ENCODE results near the gene GDAP2.
"Not testable (repeated sequence)": the region's sequence is repeated elsewhere in the genome, so short reads cannot be mapped to it uniquely, and the experiment has no call there.

The GDAP2 gene

GRCh38 chr1:117899801-117900200 is 29.6 kb downstream of the GDAP2 start:
- DNase-seq, result no peak

DNA sequence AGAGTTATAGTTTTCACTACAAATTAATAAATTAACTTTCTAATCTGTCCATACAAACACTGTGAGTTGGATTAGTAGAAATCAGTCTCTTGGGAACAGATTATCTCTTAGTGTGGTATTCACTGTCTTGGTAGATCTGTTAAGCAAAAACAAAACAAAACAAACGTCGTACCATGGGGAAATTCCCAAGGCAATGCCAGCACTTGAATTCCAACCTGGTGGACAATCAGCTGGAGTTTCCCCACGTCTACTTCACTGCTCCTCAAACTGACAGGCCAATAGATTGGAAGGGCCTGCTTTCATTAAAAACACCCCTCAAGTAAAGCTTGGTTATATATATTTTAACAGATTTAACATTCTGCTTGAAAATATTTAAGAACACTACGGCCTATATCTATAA is 31.9 kb downstream of the GDAP2 start:
- no peak for DNase-seq

- DNase-seq, result peak; percentile 67
These were observed 33.8 kb downstream of the GDAP2 start for GRCh38 chr1:117895482-117896114.

- no peak for DNase-seq
These were observed 35.3 kb downstream of the GDAP2 start for GRCh38 chr1:117894078-117894477.

GRCh38 chr1:117892512-117892911 is 36.9 kb downstream of the GDAP2 start:
- DNase-seq, result no peak

DNA sequence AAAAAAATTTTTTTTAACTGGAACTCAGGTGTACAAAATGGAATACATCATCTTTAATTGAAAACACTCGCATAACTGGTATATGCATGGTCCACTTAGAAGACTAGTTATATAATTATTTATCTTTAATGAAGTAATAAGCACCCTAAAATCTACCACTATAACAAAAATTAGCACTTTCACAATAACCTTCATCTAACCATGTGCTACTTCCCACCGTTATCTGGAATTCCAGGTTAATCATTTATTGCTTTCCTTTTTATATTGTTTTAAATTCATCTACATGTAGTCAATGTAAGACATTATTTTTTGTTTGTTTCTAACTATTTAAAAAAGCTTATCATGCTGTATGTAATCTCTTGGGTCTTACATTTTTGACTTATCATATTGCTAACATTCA is 39.0 kb downstream of the GDAP2 start:
- no peak for DNase-seq

DNA sequence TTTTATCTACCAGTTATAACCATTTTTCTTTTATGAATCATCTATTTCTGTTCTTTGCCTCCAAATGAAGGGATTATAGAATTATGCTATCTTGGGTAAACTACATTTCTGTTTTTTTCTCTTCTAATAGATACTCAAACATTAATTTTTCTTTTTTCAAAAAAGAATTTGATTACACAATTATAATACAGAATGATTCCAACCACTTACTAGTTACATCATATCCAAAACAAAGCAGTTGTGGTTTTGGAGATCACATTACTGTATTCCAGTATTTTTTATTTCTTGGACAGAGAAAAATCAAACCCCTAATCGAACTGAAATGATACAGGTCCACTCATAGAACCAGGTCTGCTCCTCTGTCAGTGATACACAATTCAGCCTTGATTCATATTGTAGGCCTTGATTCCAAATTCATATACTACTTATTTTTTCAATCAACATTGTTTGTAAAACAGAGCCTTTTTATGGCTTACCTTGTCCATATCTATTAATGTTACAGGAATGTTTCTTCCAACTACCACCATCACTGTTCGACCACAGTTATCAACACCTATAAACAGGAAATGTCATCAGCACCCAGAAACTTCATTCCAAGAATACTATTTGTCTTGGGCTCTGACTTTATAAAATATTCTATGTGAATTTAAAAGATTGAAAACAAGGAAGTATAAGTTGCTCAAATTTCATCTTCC is 43.2 kb downstream of the GDAP2 start:
- DNase-seq, result no peak

DNA sequence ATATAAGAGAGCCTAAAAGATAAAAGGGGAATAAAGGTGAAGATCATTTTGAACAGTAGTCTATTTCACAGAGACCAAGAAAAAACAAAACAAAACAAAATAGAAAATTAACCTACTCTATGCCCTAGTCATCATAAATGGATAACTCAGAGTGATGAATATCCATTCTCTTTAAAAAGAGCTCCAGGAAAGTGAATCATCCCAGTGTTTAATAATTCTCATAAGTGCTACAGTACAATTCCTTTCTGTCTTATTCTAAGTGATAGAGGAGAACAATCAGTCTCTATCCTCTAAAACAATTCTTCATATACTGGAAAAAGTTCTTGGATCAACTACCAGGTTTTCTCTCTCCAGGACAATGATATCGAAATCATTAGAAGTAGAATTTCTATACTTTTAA is 45.8 kb downstream of the GDAP2 start:
- DNase-seq, result no peak

GRCh38 chr1:117879284-117879683 is 50.1 kb downstream of the GDAP2 start:
- DNase-seq, result no peak

DNA sequence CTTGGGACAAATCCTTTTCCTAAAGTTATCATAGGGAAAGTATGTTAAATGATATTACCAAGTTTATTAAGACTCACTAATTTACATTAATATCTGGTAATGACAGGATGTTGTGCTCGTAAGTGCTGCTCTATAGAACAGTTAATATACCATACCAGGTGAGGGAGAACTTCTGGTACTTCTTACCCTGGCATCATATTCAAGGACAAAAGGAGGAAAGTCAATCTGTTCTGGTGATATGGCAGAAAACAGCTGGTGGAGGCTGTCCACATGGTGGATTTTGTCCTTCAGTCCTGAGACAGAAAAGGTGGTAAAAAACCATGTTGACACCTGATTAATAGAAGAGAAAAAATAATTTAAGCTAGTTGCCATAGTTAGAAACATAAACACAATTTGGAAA is 51.6 kb downstream of the GDAP2 start:
- no peak for DNase-seq

- no peak for DNase-seq
These were observed 58.4 kb downstream of the GDAP2 start for GRCh38 chr1:117871013-117871412.

DNA sequence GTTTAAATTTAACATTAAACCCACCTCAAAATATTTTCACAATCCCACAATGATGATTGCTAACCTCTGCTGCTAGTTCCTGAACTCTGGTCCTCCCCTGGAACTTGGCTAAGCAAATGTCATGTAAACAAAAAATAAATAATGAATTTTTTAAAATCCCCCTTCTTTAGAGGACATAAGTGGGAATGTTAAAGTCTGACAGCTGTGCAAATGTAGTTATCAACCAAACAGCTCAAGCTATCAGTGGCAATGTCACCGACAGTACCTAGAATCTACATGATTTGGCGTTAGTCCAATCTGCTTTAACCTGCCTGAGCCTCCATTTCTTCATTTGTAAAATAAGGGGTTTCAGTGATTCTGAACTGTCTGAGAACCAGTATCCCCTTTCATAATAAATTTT is 67.7 kb downstream of the GDAP2 start:
- DNase-seq, result no peak

DNA sequence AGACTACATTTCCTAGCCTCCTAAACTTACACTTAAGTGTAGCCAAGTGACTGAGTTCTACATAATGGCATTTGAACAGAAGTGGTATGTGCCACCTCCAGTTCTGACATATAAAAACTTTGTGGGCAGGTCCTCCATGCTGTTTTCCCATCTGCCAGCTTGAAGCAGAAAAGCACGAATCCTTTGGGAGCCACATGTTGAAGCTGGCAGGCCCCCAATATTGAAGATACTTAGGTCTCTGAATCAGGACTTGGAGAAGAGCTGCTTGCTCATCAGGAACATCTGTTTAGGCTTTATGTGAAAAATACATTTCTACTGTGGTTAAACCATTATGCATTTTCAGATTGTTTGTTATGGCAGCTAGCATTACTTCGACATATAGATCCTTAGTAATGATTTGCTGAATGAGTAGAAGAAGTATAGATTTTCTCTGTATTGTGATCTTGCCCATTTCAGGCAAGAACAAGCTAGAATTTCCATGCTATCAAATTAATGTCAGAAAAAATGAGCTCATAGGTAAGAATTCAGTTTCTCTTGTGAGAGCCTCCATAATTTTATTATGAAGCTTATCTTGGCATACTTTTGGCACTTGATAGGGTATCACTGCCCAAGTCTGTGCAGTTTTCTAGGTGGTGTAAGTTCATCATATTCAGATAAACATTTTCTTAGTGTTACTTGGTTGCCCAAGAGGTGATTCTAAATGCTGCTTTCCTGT is 68.4 kb downstream of the GDAP2 start:
- peak; percentile 47 for DNase-seq

DNA sequence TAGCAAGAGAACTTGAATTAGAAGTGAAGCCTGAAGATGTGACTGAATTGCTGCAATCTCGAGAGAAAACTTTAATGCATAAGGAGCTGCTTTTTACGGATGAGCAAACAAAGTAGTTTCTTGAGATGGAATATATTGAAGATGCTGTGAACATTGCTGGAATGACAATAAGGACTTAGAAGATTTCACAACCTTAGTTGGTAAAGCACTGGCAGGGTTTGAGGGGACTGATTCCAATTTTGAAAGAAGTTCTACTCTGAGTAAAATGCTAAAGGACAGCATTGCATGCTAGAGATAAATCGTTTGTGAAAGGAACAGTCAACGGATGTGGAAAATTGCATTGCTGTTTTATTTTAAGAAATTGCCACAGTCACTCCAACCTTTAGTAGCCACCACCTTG is 69.5 kb downstream of the GDAP2 start:
- no peak for DNase-seq

DNA sequence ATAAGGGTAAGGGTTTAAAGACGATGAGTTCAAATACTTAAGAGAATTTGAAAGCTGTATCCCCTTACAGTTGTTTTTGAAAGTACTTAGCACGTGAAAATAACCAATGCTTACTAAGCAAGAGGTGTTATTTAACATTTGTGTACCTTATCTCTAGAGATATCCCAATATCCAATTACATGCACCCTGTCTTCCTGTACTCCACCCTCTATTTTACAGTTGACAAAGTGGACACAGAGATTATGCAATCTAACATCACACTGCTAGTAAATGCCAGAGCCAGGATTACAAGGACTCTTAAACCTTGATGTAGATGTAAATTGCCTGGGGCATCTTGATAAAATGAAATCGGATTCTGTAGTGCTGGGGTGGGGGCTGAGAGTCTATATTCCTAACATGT is 72.0 kb downstream of the GDAP2 start:
- DNase-seq, result no peak

GRCh38 chr1:117852853-117853553 is 76.4 kb downstream of the GDAP2 start:
- no peak for DNase-seq

DNA sequence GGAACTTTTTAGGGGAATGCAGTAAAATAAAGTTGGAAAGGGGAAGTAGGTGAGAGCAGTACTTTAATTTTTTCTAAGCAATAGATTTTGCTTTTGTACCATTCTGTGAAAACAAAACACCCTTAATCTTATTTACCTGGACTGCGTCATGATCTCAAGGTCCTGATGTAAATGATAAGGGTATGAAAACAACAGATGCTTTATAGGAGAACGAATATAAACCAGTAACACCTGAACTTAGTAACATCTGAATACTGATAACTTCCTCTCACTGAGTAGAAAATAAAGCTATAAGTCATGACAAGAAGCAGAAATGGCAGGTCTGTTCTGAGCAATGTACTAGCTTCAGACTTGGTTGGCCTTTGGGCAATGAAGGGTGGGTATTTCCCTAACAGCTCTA is 77.7 kb downstream of the GDAP2 start:
- no peak for DNase-seq

DNA sequence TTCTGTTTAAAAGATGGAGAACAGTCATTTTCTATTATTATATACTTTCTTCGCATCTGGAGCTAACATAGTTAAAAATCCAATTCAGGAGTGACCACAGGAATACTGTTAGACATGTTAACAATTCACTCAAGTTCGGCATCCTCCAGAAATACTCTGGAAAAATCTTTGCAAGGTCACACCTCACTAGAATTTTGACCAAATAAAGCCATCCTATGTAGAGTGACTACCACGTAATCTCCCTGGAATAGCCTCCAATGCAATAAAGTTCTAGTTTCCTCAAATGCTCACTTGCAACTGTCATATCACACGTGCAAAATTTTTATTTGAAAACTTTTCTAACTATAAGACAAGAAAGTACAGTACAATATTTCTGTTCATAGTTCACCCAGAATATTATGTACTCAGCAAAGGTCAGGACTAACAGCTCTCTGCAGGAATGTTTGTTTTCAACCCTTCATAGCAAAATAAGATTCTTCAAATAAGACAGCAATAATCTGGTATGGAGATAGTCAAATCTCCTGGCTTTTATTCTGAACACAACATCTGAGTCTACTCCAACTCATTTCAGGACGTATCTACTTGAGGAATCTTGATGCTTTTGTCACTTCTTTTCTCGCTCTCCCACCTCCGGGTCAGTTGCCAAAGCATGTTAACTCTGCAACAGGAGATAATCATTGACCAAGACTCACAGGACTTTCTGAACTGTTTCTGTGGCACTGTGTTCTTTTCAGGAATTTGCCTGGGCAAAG is 82.6 kb downstream of the GDAP2 start:
- DNase-seq, result no peak

DNA sequence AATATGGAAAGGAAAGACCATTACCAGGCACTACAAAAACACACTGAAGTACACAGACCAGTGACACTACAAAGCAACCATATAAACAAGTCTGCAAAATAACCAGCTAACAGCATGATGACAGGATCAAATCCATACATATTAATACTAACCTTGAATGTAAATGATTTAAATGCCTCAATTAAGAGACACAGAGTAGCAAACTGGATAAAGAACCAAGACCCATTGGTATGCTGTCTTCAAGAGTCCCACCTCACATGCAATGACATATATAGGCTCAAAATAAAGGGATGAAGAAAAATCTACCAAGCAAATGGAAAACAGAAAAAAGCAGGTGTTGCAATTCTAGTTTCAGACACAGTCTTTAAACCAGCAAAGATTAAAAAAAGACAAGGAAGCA is 84.9 kb downstream of the GDAP2 start:
- not testable (repeated sequence) for DNase-seq

DNA sequence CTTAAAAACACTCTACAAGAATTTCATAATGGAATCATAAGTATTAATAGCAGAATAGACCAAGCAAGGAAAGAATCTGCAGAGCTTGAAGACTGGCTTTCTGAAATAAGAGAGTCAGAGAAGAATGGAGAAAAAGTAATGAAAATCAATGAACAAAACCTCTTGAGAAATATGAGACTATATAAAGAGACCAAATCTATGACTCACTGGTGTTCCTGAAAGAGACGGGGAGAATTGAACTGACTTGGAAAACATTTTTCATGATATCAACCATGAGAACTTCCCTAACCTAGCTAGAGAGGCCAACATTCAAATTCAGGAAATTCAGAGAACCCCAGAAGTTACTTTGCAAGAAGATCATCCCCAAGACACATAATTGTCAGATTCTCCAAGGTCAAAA is 85.6 kb downstream of the GDAP2 start:
- DNase-seq, result no peak

DNA sequence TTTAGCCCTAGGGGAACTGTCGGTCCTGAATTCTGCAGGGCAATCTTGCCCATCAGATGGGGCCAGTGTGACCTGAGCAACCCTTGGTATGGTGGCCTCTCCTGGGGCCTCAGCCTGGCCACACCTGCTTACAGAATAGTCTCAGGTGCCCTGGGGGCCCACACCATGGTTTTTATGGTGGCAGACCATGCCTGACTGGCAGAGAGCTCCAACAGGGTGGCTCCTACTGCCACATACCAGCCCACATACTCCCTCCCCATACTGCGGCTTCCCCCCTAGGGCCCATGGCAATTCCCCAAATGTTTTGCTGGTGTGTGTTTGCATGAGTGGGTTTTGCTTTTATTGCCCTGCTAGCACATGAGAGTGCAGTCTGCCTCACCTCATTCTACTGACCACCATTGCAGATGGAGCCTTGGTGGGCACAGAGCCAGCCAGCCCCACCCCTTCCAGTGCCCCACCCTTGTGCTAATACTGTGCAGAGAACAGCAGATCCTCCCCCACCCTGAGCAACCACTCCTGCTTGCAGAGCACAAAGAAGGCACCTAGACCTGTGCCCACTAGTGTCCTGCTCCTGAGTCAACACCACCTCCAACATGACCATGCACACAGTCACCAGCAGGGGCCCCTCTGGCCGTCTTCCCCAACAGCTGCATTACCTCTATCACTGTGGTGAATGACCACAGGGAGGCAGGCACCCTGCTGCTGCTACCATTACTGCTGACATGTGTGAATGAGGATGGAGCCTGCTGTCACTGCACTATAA is 86.8 kb downstream of the GDAP2 start:
- no peak for DNase-seq

GRCh38 chr1:117841117-117841650 is 88.2 kb downstream of the GDAP2 start:
- DNase-seq, result no peak
